K562 (cell line): ENCODE data around the gene RAB3GAP1. TPM values are rescaled to one million over a fixed set of nuclear protein-coding genes. Genes with fewer than 3 reads are reported as not detected.

Experiments used
- ATAC-seq: fragments of 200-7000 bp; cut with Tn5 transposase; 3 replicates; pipeline ENCODE4 v1.9.1; 2020; ENCODE audit warnings: moderate library complexity
- BruUV-seq: library from RNA; stranded (reverse); fragments of 400-500 nt; replicated peaks from 2 replicates; lab custom pipeline; 2021; lab: Mats Ljungman, UMichigan
- CTCF ChIA-PET: fragments of 300-600 bp; formaldehyde crosslinking; extraction: SDS; loops from one replicate; lab custom pipeline; 2021; ENCODE audit warnings: low intra/inter-chr PET ratio; lab: Yijun Ruan, JAX
- POLR2A ChIA-PET: fragments of 300-600, 350-650 bp; sonication (Branson Sonifier 250); formaldehyde crosslinking; extraction: SDS; loops from one replicate; lab custom pipeline; 2021; ENCODE audit warnings: antibody characterized with exemption, inconsistent platforms; lab: Yijun Ruan, JAX
- DNase-seq, 4 experiments: peaks; one replicate each; pipeline versions ENCODE4 v3.0.0 to v3.0.0-alpha.2; 2011 to 2018; ENCODE audit warnings: low spot score in 3 of 4, mixed read lengths in 3 of 4; ENCODE audit errors: extremely low read depth in 1 of 4
- FAIRE-seq: peaks from 2 replicates; lab custom pipeline; 2011; peaks lifted over from hg19 to GRCh38; lab: Jason Lieb, UNC
- H2AFZ ChIP-seq: 2 replicates; pipeline ENCODE4 v1.6.0; 2011; ENCODE audit warnings: low read depth, low read length, control low read depth, inconsistent platforms
- H3K27ac ChIP-seq: fragments of 200-600 bp; 3 replicates; pipeline ENCODE4 v1.8.0; 2011; ENCODE audit warnings: low read depth, mild to moderate bottlenecking, control low read depth, inconsistent platforms, low read length, moderate library complexity, mixed read lengths; ENCODE audit errors: extremely low read depth
- H3K27me3 ChIP-seq, 2 experiments: fragments of 300-600 bp in 1 of 2; 2 replicates in 1 of 2; 3 replicates in 1 of 2; pipeline versions ENCODE4 v1.6.0 to v1.8.0; 2011; ENCODE audit warnings: inconsistent platforms in 2 of 2, low read length in 2 of 2, mild to moderate bottlenecking in 1 of 2, mixed read lengths in 1 of 2, moderate library complexity in 1 of 2; ENCODE audit not compliant: control insufficient read depth in 2 of 2, insufficient read depth in 2 of 2
- H3K36me3 ChIP-seq: fragments of 300-600 bp; 3 replicates; pipeline ENCODE4 v1.8.0; 2011; ENCODE audit warnings: mild to moderate bottlenecking, low read length, inconsistent platforms; ENCODE audit not compliant: control insufficient read depth, insufficient read depth
- H3K4me1 ChIP-seq, 2 experiments: fragments of 200-600 bp in 1 of 2; replicated peaks in 1 of 2; 2 replicates in 1 of 2; 3 replicates in 1 of 2; pipeline versions ENCODE4 v1.5.1 to v1.8.0; 2011; ENCODE audit warnings: inconsistent platforms in 2 of 2, low read length in 2 of 2, mild to moderate bottlenecking in 1 of 2, mixed read lengths in 1 of 2, moderate library complexity in 1 of 2; ENCODE audit not compliant: control insufficient read depth in 2 of 2, insufficient read depth in 2 of 2
- H3K4me2 ChIP-seq: 2 replicates; pipeline ENCODE4 v1.6.1; 2011; ENCODE audit warnings: low read length, control low read depth, inconsistent platforms, mixed read lengths; ENCODE audit not compliant: insufficient read depth
- H3K4me3 ChIP-seq: fragments of 200-600 bp; sonication (generic), shearing (Covaris generic); 2 replicates; pipeline ENCODE4 v1.5.1; 2016; ENCODE audit warnings: control low read depth, inconsistent platforms
- H3K79me2 ChIP-seq: fragments of 200-600 bp; 3 replicates; pipeline ENCODE4 v1.8.0; 2011; ENCODE audit warnings: low read length, inconsistent platforms; ENCODE audit not compliant: control insufficient read depth, insufficient read depth
- H3K9ac ChIP-seq, 2 experiments: 2 replicates each; pipeline versions ENCODE4 v1.6.0 to v1.6.1; 2011; ENCODE audit warnings: low read depth in 2 of 2, low read length in 2 of 2, control low read depth in 1 of 2, inconsistent platforms in 1 of 2, mild to moderate bottlenecking in 1 of 2, mixed read lengths in 1 of 2; ENCODE audit not compliant: insufficient read depth in 1 of 2
- H3K9me1 ChIP-seq: one replicate; pipeline ENCODE4 v1.6.0; 2011; ENCODE audit warnings: inconsistent platforms, mild to moderate bottlenecking, low read length, moderate library complexity; ENCODE audit not compliant: control insufficient read depth, insufficient read depth
- H3K9me3 ChIP-seq: replicated peaks from 2 replicates; pipeline ENCODE4 v1.5.1; 2011; ENCODE audit warnings: low read depth, low read length, inconsistent platforms; ENCODE audit not compliant: control insufficient read depth, insufficient read depth
- H4K20me1 ChIP-seq: replicated peaks from 2 replicates; pipeline ENCODE4 v1.6.1; 2011; ENCODE audit warnings: low read length, inconsistent platforms, mixed read lengths; ENCODE audit not compliant: control insufficient read depth, insufficient read depth
- FOXA1 ChIP-seq: fragments of 450-650 bp; IDR thresholded peaks from 2 replicates; pipeline ENCODE4 v1.6.1; 2016; ENCODE audit warnings: mild to moderate bottlenecking, borderline replicate concordance
- MAFK ChIP-seq: IDR thresholded peaks from 2 replicates; pipeline ENCODE4 v1.6.1; 2011; ENCODE audit warnings: low read length, improper control_type of control experiment
- MEF2A ChIP-seq: IDR thresholded peaks from 2 replicates; pipeline ENCODE4 v1.6.1; 2011; ENCODE audit warnings: low read depth, mild to moderate bottlenecking, low read length, moderate library complexity; ENCODE audit not compliant: control insufficient read depth
- NFXL1 ChIP-seq: fragments of 450-650 bp; formaldehyde crosslinking; IDR thresholded peaks from 2 replicates; pipeline ENCODE4 v1.4.0; 2021; ENCODE audit warnings: mild to moderate bottlenecking
- SMAD3 ChIP-seq: fragments of 450-650 bp; formaldehyde crosslinking; conservative IDR thresholded peaks from 2 replicates; pipeline ENCODE4 v1.4.0; 2020; ENCODE audit warnings: mild to moderate bottlenecking
- TGIF2 ChIP-seq: sonication (generic); formaldehyde crosslinking; IDR thresholded peaks from 2 replicates; pipeline ENCODE4 v1.8.1; 2022; ENCODE audit warnings: mild to moderate bottlenecking, missing genetic modification reagents, moderate library complexity
- TRIM24 ChIP-seq, 2 experiments: fragments of 450-650 bp; IDR thresholded peaks; 2 replicates each; pipeline ENCODE4 v1.6.1; 2016
- XRCC3 ChIP-seq: fragments of 450-650 bp; IDR thresholded peaks from 2 replicates; pipeline ENCODE4 v1.6.1; 2017; ENCODE audit warnings: mild to moderate bottlenecking, moderate library complexity
- ZBED1 ChIP-seq: IDR thresholded peaks from 2 replicates; pipeline ENCODE4 v1.6.1; 2014
- ZFX ChIP-seq: sonication (generic); formaldehyde crosslinking; IDR thresholded peaks from 2 replicates; pipeline ENCODE4 v1.8.0; 2022; ENCODE audit warnings: mild to moderate bottlenecking, missing genetic modification reagents, moderate library complexity
- WGBS: fragments of 100-300 bp; shearing (Covaris generic); methylation state at CpG from one replicate; pipeline ENCODE4 v1.1.6; 2016; ENCODE audit warnings: low coverage, mixed read lengths; ENCODE audit not compliant: insufficient coverage; ENCODE audit errors: missing lambda C conversion rate; 5-methylcytosine and 5-hydroxymethylcytosine counted together
- in situ Hi-C: fragments of 300-500 bp; cut with MboI; formaldehyde crosslinking; loops from 4 replicates; pipeline ENCODE4 v1.15.0; 2018; ENCODE audit warnings: inconsistent platforms, mixed read lengths
- intact Hi-C: fragments of 100-400 bp; cut with micrococcal nuclease; formaldehyde crosslinking; loops from 2 replicates; pipeline ENCODE4 v1.14.2; 2022
- polyA plus RNA-seq, 8 experiments: library from polyadenylated mRNA; depleted of rRNA in 4 of 8; stranded (reverse) in 5 of 8; unstranded in 3 of 8; fragments of >200 nt; fragmentation: Nextera tagmentation in 2 of 8; fragmentation: Illumina TruSeq in 1 of 8; extraction: Ambion mirVana in 2 of 8; extraction: Trizol in 1 of 8; gene quantifications; 2 replicates each; pipeline versions ENCODE4 v1.2.1 to v1.2.3, GENCODE V29; 2011 to 2014; ENCODE audit warnings: inconsistent platforms in 1 of 8, missing spikeins in 1 of 8
- total RNA-seq, 7 experiments: library from RNA; depleted of rRNA in 6 of 7; stranded (reverse); fragments of >200 nt in 6 of 7; fragmentation: Illumina TruSeq in 2 of 7; extraction: Trizol in 2 of 7; gene quantifications; 2 replicates each; pipeline versions ENCODE4 v1.2.1 to v1.2.3, GENCODE V29; 2011 to 2021; ENCODE audit warnings: low replicate concordance in 1 of 7
- TF ChIP-seq, protein P1 (sequence below), 2 experiments: fragments of 450-650 bp; conservative IDR thresholded peaks; 2 replicates each; pipeline ENCODE4 v1.6.1; 2017; ENCODE audit warnings: mild to moderate bottlenecking in 2 of 2, moderate library complexity in 2 of 2
- TF ChIP-seq, protein P2 (sequence below): IDR thresholded peaks from 2 replicates; pipeline ENCODE4 v1.6.1; 2016; ENCODE audit warnings: missing genetic modification characterization, missing compliant biosample characterization

The RAB3GAP1 gene
- total and polyA plus RNA-seq, 9 of the 15 experiments (the other 6 are each of a cell fraction or from before 2014, with no cell fraction given) = 15.5 to 48.6 (median 33.0) TPM

DNA sequence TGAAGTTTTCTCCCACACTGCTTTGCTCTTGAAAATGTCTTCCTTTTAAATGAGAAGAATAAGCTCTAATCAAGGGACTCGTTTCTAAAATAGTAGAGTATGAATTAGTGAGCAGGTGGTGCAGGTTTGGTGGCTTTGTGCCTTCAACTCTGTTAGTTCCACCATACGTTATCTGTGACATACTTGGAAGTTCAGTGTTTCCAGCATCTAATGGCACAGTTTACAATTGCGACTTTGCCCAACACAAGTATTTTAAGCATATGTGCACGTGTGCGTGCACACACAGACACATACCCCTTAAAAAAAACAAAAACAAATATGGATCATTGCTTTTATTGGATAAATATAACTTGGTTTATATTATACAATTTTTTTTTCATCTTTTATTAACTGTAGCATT, 111.8 kb downstream of the RAB3GAP1 start:
- BruUV-seq = no TSS peak
- WGBS = 97% methylated on average over 5 of the region's 5 CpGs
- Histone ChIP-seq H3K9me3 (no peaks in the 10 kb centered on the region), H3K27me3 (no peaks in the 10 kb centered on the region), H3K9me1 (no peaks in the 10 kb centered on the region), H4K20me1 (no peaks in the 10 kb centered on the region), H3K36me3 (peaks cover 66% of the 10 kb centered on the region), H2AFZ (no peak overlapping the region), H3K4me3 (no peak overlapping the region), H3K27ac (no peak overlapping the region), H3K4me1 (no peaks in the 10 kb centered on the region), H3K4me2 (no peak overlapping the region), H3K9ac (no peak overlapping the region), H3K79me2 (no peaks in the 10 kb centered on the region)
- ChIA-PET POLR2A (interaction anchor here (0.7 to 1.1 kb wide), 4 partner anchors 9 to 427 kb away, joined by 3 to 5 read pairs (median 4); no protein-coding TSS in a partner anchor), CTCF (no interaction called here)
- intact Hi-C loops (no loop called here), in situ Hi-C loops (no loop called here)
- no peak for DNase-seq
- TF ChIP-seq MEF2A (no peak), FOXA1 (no peak), ZBED1 (no peak), SMAD3 (CRISPR knock-in tag) (no peak), XRCC3 (no peak), TRIM24 (IDR thresholded peaks at IDR 0.05) (no peak), MAFK (no peak), TGIF2 (CRISPR knock-in tag) (no peak), NFXL1 (CRISPR knock-in tag) (no peak), ZFX (CRISPR knock-in tag) (no peak)
- TF ChIP-seq, protein P1, sequence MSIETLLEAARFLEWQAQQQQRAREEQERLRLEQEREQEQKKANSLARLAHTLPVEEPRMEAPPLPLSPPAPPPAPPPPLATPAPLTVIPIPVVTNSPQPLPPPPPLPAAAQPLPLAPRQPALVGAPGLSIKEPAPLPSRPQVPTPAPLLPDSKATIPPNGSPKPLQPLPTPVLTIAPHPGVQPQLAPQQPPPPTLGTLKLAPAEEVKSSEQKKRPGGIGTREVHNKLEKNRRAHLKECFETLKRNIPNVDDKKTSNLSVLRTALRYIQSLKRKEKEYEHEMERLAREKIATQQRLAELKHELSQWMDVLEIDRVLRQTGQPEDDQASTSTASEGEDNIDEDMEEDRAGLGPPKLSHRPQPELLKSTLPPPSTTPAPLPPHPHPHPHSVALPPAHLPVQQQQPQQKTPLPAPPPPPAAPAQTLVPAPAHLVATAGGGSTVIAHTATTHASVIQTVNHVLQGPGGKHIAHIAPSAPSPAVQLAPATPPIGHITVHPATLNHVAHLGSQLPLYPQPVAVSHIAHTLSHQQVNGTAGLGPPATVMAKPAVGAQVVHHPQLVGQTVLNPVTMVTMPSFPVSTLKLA (conservative IDR thresholded peaks at IDR 0.05) = no peak
- TF ChIP-seq, protein P2, sequence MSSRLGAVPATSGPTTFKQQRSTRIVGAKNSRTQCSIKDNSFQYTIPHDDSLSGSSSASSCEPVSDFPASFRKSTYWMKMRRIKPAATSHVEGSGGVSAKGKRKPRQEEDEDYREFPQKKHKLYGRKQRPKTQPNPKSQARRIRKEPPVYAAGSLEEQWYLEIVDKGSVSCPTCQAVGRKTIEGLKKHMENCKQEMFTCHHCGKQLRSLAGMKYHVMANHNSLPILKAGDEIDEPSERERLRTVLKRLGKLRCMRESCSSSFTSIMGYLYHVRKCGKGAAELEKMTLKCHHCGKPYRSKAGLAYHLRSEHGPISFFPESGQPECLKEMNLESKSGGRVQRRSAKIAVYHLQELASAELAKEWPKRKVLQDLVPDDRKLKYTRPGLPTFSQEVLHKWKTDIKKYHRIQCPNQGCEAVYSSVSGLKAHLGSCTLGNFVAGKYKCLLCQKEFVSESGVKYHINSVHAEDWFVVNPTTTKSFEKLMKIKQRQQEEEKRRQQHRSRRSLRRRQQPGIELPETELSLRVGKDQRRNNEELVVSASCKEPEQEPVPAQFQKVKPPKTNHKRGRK (tag) = no peak
- no peak for FAIRE-seq
- ATAC-seq = no peak
